GM19452 (cell line): ENCODE results near the gene APBB1IP.
A peak's percentile ranks its signal among the peaks of the same experiment; 100 is the strongest.

Experiments used
- ATAC-seq: cut with Tn5 transposase; IDR thresholded peaks from one replicate; pipeline ENCODE4 v1.9.1; 2021; ENCODE audit not compliant: unreplicated experiment

Gene APBB1IP

DNA sequence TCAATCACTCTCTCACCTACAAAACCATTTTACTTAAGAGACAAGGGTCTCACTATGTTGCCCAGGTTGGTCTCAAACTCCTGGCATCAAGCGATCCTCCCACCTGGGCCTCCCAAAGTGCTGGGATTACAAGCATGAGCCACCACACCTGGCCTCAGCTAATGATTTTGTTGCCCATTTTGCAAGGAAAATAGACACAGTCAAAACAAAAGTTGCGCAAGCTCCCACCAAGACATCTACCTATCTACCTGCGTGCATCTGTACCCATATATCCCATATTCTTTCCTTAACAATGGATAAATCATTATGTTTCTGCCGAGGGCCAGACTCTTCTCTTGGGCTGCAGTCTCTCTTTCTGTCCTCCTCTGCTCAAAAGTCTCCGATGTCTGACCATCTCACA, 67.3 kb downstream of the APBB1IP start:
- ATAC-seq = no peak

DNA sequence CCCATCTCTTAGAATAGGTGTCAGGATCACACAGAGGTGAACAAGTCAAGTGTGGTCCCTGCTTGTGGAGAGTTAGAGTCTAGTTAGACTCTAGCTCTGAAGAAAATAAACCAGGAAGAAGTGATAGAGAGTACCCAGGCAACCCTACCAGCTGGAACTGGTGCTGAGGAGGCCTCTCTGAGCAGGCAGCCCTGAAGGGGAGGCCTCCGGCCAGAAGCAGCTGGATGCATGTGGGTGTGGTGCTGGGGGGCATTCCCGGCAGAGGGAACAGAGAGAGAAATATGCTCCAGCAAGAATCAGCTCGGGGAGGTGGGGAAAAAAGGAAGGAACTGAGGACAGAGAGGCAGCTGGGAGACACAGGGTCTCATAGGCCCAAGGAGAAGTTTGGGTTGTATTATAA, 68.6 kb downstream of the APBB1IP start:
- ATAC-seq = no peak

DNA sequence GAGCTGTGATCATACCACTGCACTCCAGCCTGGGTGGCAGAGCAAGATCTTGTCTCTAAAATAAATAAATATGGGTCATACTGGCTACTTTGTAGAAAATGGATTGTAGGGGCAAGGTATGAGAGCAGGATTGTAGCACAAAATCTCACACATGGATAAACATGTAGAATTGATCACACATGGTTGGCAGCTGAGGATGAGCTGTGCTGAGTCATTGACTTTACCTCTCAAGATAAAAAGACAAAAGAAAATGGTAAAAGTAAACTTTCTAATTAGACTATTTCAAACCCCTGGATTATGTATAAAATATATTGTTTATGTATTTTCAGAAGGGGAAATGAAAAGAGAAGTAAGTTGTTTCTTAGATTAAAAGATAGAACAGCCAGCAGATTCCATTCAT, 69.3 kb downstream of the APBB1IP start:
- no peak for ATAC-seq

DNA sequence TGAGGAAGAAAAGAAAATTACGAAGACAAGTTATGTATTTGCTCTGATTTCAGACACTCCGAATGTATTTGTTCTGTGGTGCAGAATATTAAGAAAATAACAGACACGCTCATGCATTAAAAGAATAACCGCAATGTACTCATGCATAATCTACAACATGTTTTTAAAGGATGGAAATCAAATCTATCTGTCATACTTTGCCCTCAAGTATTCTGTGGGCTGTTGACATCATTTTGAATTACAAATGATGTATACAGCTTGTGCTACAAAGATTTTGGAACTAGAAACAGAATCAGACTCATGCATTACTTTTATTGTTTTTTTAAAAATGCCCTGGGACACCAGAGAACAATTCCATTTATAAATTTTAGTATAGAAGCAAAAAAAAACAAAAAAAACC, 69.9 kb downstream of the APBB1IP start:
- no peak for ATAC-seq

DNA sequence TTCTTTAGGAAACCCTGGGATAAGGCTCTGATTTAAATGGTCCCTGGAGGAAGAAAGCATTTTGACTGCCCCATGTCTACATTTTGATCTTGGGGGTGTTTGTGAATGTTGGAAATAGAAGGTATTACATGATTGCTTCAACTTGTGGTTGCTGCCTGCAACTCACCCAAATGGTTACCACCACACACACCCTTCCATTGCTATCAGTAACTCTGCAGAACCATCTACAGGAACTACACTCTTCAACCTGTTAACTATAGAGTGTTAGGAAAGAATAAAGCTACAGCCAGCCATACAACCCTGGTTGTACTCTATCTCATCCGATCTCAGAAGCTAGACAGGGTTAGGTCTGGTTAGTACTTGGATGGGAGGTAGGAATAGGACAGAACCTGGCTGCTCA, 71.2 kb downstream of the APBB1IP start:
- no peak for ATAC-seq

DNA sequence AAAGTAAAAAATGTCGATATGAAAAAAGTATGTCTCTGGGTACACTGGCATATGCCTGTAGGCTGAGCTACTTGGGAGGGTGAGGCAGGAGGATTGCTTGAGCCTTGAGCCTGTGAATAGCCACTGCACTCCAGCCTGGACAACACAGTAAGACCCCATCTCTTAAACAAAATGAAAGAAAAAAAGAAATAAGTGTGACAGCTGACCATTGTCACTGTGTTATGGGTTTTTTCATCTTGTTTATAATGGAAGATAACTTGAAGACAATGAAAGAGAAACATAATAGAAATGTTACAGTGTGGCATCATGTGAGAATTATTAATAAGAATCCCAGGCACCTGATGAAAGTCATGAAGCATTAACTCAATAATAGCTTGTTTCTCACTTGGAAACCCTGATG, 75.0 kb downstream of the APBB1IP start:
- ATAC-seq = no peak

DNA sequence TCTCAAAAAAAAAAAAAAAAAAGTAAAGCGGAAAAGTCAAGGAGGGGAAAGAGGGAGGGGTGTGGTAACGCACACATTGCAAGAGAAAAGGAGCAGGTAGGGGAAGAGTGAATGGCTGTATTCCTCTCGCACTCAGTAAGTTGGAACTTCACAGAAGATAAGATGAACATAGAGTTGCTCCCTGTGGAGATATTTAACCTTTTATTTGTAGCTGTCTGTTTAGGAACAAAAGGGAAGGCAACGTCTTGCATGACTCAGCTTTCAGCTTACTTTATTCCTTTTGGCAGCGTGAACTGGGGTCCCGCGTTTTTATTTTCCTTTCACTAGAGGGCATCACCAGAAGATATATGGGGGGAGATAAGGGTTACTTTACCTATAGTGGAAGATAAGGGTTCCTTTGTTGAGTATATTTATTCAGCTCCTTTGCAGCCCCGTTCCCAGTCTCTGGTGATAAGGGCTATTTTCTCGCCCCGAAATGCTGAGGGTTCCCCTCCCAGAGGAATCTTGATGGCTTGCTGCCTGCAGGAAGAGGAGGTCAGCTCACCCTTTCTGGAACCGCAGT, 78.5 kb downstream of the APBB1IP start:
- no peak for ATAC-seq

DNA sequence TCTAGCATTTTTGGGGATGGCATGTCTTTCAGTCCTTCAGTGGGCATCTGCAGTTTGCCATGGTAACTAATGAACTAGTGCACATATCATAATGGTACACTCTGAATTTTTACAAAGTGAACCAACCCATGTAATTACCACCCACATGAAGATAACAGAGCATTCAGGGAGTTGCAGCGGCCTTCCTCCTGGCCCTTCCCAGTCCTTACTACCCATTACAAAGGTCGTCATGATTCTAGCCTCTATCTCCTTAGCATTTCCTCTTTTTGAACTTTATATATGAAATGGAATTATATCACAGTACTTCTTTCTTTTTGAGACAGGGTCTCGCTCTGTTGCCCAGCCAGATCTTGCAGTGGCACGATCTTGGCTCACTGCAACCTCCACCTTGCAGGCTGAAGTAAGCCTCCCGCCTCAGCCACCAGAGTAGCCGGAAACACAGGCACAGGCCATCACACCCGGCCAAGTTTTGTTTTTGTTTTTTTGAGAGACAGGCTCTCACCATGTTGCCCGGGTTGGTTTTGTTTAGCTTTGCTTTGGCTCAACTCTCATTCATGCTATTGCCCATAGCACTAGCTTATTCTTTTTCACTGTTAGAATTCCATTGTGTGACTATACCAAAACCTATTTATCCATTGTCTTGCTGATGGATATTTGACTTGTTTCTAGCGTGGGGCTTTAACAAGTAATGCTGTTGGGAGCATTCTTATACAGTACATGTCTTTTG, 79.2 kb downstream of the APBB1IP start:
- ATAC-seq = no peak

DNA sequence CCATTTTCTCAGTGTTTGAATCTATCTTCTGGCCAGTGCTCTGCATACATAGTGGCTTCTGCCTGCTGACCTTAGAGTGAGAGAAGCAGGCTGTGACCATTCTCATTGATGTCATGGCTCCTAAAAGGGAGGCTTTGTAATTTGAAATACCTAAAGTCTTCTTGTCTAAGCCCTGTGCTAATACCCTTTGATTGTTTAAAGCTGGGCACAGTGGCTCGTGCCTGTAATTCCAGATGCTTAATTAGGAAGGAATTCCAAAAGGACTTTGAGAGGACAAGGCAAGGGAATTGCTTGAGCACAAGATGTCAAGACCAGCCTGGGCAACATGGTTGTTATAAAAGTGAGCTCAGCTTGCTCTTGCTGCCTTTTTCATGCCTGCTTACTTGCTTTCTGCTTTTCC, 81.7 kb downstream of the APBB1IP start:
- ATAC-seq = no peak

DNA sequence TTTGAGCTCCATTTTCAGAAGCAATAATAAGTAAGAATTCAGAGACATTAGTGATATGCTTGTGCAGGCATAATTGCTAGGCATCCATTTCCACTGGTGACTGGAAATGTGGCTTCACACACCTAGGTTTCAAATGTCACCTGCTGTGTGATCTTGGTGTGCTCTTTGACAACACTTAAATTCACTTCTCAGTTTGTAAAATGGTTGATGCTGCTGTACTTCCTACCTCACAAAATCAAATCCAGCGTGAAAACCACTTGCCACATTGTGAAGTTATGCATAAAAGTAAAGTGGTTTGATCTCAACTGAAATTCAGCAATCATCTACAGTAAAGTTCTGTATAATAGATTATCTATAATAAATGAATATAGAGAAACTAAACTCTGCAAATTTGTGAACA, 82.4 kb downstream of the APBB1IP start:
- ATAC-seq = no peak

DNA sequence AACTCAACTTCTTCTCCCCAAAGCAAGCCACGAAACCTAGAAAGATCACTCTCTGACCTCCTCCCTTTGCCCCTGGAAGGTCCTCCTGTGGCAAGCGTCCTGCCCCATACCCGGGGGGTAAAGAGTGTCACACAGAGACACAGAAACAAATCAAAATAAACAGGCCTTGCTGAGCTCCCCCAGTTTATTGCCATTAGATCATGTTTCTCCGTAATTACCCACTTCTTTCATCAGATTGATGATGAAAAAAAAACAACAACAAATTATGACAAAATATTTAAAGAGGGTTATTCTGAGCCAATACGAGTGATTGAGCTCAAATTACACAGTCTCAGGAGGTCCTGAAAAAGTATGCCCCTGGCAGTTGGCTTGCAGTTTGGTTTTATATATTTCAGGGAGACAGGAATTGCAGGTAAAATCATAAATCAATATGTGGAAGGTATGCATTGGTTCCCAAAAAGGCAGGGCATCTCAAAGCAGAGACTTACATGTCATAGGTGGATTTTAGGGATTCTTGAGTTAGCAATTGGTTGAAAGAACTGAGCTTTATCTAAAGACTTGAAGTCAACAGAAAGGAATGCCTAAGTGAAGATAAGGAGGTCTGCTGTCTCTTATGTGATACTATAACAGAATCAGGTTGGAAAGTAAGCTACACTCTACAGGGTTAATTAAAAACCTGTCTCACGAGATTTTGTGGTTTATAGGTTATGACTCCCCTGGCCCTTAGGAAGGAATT, 86.2 kb downstream of the APBB1IP start:
- ATAC-seq = no peak

DNA sequence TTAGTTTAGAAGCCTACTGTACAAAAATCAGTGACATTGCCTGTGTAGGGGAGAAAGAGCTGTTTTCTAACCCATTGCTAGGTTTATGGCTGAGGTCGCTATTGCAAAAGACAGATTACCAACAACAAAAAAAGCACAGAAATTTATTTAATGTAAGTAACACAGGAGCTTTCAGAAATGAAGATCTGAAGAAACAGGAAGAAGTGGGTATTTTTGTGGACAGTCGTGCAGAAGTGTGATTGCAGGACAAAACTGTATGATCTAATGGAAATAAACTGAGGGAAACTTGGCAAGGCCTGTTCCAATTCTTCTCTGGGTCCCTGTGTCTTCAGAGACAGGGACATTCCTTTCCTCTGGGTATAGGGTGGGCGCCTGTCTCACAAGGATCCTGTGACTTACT, 87.4 kb downstream of the APBB1IP start:
- ATAC-seq = no peak

DNA sequence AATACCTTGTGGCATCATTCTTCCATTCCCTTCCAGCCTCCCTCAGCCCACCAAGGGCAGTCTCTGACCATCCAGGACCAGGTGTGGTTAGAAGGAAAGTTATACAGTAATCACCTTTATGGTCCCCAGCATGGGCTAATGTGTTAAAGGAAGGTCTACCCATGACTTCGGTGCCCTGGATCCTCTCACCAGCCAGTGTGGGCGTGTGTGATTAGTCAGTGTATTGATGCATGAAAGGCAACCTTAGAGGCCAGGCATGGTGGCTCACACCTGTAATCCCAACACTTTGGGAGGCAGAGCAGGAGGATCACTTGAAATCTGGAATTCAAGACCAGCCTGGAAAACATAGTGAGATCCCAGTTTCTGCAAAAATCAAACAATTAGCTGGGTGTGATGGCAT, 88.9 kb downstream of the APBB1IP start:
- no peak for ATAC-seq

DNA sequence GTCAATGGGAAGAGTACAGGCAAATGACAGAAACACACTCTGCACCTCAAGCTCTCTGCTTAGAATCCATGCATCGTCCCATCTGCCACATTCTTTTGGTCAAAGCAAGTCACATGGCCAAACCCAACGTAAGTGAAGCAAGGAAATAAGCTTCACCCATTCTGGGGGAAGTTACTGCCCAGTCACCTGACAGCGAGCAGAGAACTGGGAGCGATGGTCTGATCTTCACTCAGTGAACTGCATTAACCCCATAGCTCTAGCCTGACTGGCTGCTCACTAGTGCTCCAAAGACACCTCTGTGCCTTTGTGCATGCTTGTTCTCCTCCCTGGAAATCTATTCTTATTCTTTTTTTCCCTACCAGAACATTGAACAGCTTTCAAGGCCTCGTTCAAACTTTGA, 89.9 kb downstream of the APBB1IP start:
- ATAC-seq = no peak

DNA sequence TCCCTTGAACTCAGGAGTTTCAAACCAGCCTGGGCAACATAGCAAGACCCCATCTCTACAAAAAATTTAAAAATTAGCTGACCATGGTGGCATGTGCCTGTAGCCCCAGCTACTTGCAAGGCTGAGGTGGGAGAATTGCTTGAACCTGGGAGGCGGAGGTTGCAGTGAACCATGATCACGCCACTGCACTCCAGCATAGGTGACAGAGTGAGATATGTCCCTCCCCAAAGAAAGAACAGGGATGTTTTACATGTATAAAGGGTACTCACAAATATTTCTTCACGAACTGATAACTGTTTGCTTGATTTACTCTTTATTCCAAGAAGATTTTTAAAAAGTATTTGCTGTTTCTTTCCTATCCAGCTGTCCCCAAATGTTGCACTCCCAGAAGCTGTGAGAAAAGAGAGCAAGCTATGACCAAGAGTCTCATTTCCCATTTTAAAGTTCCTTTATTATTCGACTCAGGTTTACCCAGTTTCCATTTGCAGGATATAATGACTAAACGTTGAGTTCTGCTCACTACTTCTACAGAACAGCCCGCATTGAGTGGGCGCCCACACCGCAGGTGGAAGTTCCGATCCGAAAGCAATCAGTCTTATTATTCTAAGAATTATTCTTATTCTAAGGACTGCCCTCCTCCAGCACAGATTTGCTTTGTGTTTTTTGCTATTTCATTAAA, 90.7 kb downstream of the APBB1IP start:
- peak; percentile 58 for ATAC-seq

DNA sequence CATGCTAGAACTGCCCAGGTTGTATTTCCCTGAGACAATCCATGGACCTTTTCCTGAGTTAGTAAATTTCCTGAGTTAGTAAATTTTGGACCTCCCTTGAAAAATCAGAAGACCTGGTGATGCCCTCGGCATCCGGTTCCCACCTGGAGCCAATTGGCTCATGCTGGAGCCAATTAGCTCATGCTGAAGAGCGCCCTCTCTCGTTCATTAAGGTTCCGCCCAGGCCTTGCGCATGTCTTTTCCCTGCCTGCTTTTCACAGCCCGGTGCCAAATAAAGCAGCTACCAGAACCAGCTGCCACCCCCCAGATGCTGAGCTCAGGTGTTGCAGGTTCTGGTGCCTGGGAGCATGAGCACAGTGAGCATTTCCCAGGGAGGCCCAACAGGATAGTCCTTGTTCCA, 96.2 kb downstream of the APBB1IP start:
- ATAC-seq = no peak

DNA sequence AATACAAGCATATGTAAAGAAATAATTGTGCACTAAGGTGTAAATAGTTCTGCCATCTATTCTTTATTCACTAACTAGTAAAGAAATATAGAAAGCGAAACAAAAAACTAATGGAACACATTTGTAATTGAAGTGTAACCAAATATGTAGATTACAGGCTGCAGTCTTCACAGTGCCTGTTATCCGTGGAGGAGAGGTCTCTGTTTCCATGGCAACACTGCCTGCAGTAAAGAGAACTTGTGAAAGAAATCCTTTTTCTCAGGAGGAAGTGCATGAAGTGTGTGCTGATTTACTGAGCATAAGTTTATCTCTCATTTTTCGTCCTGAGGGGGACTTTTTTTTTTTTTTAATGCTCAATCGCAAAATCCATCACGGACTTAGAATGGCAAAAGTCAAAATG, 102.5 kb downstream of the APBB1IP start:
- no peak for ATAC-seq

DNA sequence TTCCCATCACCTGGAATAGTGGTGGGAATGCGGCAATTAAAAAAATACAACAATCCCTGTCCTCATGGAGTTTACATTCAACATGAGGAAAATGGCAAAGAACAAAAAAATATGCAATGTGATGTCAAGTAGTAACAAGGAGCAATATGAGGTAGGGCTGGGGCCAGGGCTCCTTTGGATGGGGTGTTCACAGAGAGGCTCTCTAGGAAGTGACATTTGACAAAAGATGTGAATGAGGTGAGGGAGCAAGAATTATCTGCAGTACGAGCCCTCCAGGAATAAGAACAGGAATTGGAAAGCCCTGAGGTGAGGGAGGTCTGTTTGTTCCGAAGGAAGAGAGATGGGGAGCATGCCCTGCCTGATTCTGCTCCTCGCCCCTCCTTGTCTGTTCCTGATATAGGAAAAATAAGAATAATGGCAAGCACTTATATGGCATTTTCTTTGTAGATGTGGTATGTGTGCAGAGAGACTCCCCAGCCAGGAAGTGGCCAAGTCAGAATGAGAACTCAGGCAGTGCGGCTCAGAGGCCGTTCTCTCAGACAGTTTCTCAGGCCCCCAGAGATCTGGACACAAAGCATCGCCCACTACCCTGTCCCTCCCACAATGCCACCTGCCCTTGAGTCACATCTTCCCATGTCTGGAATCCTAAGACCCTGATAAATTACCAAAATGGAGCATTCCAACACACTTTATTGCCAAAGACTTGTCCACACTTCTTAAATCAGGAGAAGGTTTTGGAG, 105.6 kb downstream of the APBB1IP start:
- peak; percentile 83 for ATAC-seq

DNA sequence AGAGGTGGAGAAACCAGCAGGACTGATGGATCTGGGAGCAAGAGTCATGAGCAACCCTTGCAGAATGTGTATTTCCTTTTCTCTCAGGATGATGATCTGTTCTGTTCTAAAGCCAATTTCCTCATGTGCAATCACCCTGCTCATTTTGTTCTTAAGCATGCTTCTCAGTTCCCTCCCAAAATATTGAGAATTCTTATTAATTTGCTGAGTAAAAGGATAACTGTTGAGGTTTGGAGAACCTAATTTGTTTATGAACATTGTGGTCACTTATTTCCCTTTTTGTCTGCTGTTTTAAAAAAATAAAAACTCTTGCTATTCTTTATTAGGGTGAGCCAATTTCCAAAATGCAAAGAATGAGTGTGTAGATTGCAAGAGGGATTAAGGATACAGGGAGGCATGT, 106.8 kb downstream of the APBB1IP start:
- ATAC-seq = no peak

DNA sequence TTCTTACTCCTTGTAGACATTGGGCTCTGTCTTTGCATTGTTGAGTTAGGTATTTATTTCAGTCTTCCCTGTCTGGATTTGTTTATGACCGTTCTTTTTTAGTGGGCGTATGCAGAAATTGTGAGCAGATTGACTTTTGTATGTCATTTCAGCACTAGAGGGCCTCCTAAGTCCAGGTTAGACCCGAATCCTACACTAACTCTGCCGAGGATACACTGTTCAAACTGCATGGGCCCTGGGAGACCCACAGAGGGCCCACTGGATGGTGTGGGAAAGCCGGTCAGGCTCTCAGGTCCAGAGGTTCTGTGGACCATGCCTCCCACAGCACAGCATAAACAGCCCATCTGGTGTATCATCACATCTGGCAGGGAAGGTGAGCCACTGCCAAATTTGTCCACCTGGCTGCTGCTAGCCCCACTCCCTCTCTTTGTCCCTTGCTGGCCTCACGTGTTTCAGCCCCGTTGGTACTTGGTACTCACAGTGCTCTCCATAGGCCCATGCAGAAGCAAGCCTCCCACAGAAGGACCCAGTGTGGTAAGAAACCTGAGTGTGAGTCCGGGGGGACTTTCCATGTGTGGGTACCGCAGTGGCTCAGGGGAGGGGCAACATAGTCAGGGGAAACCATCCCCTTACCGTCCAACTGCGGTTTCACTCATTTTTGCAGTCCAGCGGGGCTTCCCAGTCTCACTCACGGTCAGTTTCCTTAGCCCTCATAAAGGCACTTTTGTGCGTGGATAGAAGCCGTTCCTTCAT, 112.8 kb downstream of the APBB1IP start:
- ATAC-seq = no peak

DNA sequence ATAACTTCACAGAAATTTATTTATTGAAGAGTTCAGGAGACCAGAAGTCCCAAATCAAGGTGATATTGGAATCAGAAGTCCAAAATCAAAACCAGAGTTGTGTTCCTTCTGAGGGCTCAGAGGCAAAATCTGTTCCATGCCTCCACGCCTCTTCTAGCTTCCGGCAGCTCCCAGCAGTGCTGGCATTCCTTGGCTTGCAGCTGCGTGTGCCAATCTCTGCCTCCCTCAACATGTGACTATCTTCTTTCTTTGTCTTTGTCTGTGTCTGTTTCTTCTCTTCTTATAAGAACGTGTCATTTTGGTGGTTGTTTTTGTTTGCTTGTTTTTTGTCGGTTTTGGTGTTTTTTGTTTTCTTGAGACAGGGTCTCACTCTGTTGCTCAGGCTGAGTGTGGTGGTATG, 116.1 kb downstream of the APBB1IP start:
- ATAC-seq = no peak
